Spleen (tissue), 7 donors: Measurements from ENCODE around the gene GBA3.

Experiments used
- CTCF ChIP-seq, 11 experiments: fragments of 200-600 bp in 7 of 11; fragments of 450-650 bp in 4 of 11; sonication (generic) in 4 of 11; IDR thresholded peaks in 8 of 11; conservative IDR thresholded peaks in 3 of 11; 1 replicate in 7 of 11; 2 replicates in 4 of 11; pipeline versions ENCODE4 v1.4.0 to v1.8.0; 2016 to 2021; ENCODE audit warnings: antibody characterized with exemption in 11 of 11, inconsistent platforms in 4 of 11, mild to moderate bottlenecking in 1 of 11
- POLR2A ChIP-seq, 3 donors: fragments of 450-650 bp; IDR thresholded peaks; one replicate each; pipeline ENCODE4 v1.5.1; 2017; ENCODE audit warnings: antibody characterized with exemption in 3 of 3, mild to moderate bottlenecking in 1 of 3
- donor health status: DM: no; HTN: no; CAD: no; lungs with moderate emphysema.
- donor health status: DM: no; HTN: no; CAD: no.
- donor health status: DM: no; HTN: no; CAD: no.

GRCh38 chr4:22733816-22734215 lies 41.1 kb downstream of the GBA3 start:
- TF ChIP-seq CTCF (IDR thresholded peaks at IDR 0.05 in 8 of 11, conservative IDR thresholded peaks at IDR 0.05 in 3 of 11) (no peak), POLR2A (IDR thresholded peaks at IDR 0.05) (no peak)
